ENCODE results near the gene RNF6. TPM values are rescaled to one million over a fixed set of nuclear protein-coding genes. Genes with fewer than 3 reads are reported as not detected.

RNF6 gene
- total RNA-seq, 1 experiment from 2014 or later = 23.7 TPM

Other genes starting within 250 kb of the RNF6 start
- gene SHISA2, start 170.3 kb downstream of the RNF6 start, total RNA-seq (2014; rRNA removed; shearing (Covaris generic)) = 100 and 138 TPM in 2 replicates
- 15.0 and 16.5 TPM in 2 replicates for gene CDK8, start 31.8 kb upstream of the RNF6 start, total RNA-seq (2014; rRNA removed; shearing (Covaris generic))